GM19452 (cell line): ENCODE results near the gene SOX18.

Source experiments
- ATAC-seq: cut with Tn5 transposase; IDR thresholded peaks from one replicate; pipeline ENCODE4 v1.9.1; 2021; ENCODE audit not compliant: unreplicated experiment

SOX18 gene

DNA sequence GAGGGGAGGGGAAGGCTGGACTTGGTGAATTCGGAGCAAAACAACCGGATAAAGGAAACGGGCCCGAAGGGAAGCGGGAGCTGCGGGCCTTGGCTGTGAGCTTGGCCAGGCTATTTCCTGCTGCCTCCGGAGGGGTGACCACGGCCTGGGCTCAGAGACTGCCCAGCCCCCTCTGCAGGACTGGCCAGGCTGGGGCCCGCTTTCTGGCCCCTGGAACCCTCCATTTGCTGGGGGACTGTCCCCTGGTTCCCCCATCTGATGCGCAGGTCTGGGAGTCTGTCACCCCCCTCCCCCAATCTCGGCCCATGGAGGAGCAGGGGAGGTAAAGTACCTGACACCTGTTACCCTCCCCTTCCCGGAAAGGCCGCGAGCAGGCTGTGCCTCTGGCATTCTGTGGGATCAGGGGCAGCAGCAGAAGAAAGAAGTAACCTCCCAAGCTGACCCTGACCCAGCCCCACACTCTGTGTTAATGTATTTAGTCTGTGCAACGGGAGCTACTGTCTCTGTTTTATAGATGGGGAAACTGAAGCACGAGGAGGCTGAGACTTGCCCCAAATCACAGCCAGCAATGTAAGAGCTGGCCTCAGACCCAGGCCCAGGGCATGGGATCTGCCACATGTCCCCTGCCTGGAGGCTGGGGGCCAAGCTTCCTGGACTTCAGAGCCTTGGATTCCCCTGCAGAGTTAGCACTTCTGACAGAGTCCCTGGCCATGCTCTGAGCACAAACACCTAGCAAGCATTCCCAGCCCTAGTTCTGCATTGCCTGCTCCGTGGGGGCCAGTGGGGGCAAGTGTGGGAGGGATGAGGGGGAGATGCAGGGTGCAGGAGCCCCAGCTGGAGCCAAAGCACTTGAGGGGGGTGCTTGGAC lies 9.9 kb downstream of the SOX18 start:
- no peak for ATAC-seq

GRCh38 chr20:64038565-64039292 lies 10.7 kb downstream of the SOX18 start:
- peak; percentile 54 for ATAC-seq

GRCh38 chr20:64038224-64038564 lies 11.2 kb downstream of the SOX18 start:
- peak; percentile 42 for ATAC-seq

DNA sequence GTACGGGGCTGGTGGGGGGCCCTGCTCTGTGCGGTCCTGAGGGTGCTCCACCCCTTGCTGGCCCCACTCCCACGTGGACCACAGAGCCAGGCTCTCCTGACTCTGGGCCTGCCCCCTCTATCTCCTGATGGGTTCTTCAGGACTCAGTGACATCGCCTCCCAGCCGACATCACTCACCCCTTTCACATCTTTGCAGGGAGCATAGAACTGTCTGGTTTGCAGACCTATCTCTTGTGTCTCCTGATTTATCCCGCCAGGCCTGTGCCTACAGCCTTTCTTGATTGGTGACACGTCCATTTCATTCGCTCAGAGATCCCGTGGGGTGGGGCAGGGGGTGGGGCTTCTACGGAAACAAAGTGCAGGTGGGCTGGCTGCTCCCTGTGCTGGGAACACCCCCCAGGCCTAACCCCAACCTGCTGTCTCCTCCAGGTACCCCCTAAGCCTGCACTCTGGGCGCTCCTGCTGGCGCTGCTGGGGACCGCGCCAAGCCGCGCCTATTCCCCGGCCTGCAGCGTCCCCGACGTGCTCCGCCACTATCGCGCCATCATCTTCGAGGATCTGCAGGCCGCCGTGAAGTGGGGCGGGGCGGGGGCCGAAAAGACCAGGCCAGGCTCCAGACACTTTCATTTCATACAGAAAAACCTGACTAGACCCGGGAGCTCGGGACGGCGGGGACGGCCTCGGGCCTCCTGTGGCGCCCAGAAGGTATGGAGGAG lies 11.8 kb downstream of the SOX18 start:
- no peak for ATAC-seq

GRCh38 chr20:64037199-64037497 lies 12.3 kb downstream of the SOX18 start:
- no peak for ATAC-seq

- ATAC-seq, result no peak
Observed at GRCh38 chr20:64036346-64037198, 12.9 kb downstream of the SOX18 start.

GRCh38 chr20:64035933-64036345 lies 13.5 kb downstream of the SOX18 start, which contains the start of gene C20orf204:
TSS of gene C20orf204 (plus strand) at chr20:64036182. CDS start at chr20:64036324, 142 bp downstream.
- ATAC-seq, result no peak

DNA sequence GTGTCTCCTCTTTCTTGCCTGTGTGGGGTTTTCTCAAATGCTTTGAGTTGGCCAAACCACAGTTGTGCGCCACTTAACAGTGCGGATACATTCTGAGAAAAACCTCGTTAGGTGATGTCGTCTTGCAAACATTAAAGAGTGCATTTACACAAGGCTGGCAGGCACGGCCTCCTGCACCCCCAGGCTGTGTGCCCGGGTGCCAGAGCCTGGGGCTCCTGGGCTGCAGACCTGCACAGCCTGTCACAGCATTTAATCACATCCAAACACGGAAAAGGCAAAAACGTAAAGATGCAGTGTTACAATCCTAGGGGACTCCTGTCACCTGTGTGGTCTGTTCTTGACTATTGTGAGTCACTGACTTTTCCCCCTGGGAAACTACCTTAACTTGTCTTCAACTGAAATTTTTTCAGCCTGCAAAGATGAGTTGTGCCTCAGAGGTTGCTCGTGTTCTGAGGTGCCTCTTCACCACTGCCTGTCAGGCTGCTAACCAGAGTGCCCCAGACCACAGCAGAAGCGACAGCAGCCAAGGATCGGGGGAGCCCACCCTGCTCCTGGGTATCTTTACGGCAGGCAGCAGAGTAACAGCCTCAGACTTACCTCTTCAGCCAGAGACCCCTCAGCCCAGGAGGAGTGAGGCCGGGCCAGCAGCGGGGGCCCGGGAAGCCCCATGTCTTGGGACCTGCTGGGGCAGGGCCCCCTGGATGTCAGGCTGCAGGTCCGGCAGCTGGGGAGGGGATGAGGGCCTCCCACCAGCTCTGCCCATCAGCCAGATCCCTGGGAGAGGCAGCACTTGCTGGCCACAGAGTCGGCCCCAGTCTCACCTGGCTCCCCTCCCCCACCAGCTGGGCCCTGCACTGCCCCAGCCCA lies 14.1 kb downstream of the SOX18 start:
- ATAC-seq, result no peak

DNA sequence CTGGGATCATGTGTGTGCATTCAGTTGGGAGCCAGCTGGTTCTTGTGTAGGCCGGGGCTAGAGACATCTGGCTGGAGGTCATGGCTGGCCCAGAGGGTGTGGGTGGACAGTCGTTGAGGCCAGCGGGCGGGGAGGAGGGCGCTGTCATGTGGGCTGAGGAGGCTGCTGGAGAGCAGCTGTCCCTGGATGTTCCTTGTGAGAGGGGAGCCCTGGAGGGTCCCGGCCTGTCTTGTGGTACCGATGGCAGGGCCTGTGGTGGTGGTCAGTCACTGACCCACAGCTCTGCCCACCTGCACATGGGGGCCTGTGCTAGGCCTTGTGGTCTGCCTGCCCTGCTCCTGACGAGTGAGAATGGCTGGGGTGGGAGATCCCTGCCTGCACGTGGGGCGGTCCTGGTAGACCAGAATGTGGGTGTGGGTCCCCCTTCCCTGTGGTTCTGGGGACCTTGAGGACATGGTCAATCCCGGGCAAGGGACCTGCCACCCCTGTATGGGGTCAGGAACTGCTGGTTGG lies 15.4 kb downstream of the SOX18 start:
- no peak for ATAC-seq

DNA sequence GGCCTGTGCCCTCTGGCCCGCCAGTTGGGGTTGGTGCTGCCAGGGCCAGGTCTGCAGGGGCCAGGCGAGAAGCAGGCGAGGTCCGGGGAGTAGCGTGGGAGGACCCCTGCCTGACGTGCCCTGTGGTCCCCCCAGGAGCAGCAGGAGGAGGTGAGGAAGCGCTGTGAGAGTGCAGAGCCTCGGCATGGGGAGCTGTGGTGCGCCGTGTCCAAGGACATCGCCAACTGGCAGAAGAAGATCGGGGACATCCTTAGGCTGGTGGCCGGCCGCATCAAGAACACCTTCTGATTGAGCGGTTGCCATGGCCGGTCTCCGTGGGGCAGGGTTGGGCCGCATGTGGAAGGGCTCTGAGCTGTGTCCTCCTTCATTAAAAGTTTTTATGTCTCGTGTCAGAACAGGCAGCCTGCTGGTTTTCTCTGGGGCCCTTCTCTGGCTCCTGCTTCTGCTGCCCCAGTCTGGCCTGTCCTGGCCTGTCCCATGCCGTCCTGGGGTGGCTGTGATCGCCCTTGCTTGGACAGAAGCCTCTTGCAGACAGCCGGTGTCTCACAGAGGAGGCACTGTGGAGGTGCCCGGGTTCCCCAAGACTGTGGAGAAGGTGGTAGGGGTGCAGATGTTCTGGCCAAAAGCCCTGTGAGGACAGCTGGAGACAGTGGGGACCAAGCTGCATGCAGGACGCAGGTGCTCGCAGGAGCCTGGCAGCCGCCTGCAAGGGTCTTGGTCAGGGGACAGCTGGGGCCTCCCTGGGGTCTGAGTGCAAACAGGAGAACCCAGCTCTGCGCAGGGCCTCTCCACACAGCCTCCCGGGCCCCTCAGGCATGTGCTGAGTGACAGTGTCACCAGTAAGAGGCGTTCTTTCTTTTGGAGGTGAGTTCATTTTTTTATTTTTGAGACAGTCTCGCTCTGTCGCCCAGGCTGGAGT lies 16.5 kb downstream of the SOX18 start:
- no peak for ATAC-seq

DNA sequence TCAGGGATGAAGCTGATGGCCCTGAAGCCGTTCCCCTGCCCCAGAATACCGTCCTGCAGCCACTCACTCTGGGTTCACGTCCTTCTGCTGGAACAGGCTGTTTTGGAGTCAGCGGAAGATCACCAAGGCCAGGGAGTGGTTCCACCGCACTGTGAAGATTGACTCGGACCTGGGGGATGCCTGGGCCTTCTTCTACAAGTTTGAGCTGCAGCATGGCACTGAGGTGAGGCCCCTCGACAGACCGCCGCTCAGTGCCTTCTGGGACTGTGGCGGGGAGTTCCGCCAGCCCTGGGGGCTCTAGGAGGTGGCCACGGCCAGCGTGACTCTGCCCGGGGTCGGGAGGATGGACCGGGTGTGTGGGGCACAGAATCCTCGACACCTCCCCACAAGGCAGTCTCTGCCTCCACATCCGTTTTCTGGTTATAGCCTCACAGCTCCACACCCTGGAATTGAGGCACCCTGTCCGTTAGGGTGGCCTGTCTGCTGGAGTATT lies 17.6 kb downstream of the SOX18 start:
- ATAC-seq, result no peak

- no peak for ATAC-seq
Observed at GRCh38 chr20:64030371-64031134, 18.9 kb downstream of the SOX18 start.

GRCh38 chr20:64029293-64030117 lies 19.9 kb downstream of the SOX18 start:
- no peak for ATAC-seq

- no peak for ATAC-seq
Observed at GRCh38 chr20:64027981-64028685, 21.3 kb downstream of the SOX18 start.

DNA sequence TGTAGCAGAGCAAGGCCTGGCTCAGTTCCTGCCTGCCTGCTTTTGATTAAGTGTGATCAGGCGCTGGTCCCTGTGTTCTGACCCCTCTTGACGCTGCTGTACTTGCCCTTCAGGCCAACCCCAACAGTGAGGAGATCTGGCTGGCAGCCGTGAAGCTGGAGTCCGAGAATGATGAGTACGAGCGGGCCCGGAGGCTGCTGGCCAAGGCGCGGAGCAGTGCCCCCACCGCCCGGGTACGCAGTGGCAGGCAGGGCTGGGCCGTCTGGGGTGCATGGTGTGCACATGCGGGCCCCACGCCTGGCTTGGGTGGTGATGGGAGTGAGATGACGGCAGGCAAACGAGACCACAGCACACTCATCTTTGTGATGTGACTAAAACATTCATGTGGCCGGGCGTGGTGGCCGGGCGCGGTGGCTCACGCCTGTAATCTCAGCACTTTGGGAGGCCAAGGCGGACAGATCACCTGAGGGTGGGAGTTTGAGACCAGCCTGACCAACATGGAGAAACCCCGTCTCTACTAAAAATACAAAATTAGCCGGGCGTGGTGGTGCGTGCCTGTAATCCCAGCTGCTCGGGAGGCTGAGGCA lies 23.5 kb downstream of the SOX18 start:
- ATAC-seq, result no peak
